Smooth muscle cell (in vitro differentiated cells): ENCODE results near the gene SCN1A. TPM values are rescaled to one million over a fixed set of nuclear protein-coding genes. Genes with fewer than 3 reads are reported as not detected.

ENCODE experiments used
- DNase-seq: peaks from one replicate; lab custom pipeline; 2025; ENCODE audit not compliant: unreplicated experiment; lab: John Stamatoyannopoulos, UW
- H2AFZ ChIP-seq: fragments of 200-600 bp; sonication (generic); 2 replicates; pipeline ENCODE4 v1.6.0; 2016; ENCODE audit warnings: antibody characterized with exemption, low read depth, mild to moderate bottlenecking
- H3F3A ChIP-seq: fragments of 200-600 bp; sonication (generic); 2 replicates; pipeline ENCODE4 v1.6.0; 2017; ENCODE audit warnings: antibody characterized with exemption, low read depth
- H3K27ac ChIP-seq: fragments of 200-600 bp; sonication (generic); 2 replicates; pipeline ENCODE4 v1.5.1; 2016; ENCODE audit warnings: low read depth, mild to moderate bottlenecking
- H3K27me3 ChIP-seq: fragments of 200-600 bp; sonication (generic); 2 replicates; pipeline ENCODE4 v1.6.1; 2016; ENCODE audit warnings: low read depth, mild to moderate bottlenecking
- H3K36me3 ChIP-seq: fragments of 200-600 bp; sonication (generic); 2 replicates; pipeline ENCODE4 v1.5.1; 2016; ENCODE audit warnings: low read depth
- H3K4me1 ChIP-seq: fragments of 200-600 bp; sonication (generic); 2 replicates; pipeline ENCODE4 v1.5.1; 2016; ENCODE audit warnings: low read depth
- H3K4me2 ChIP-seq: fragments of 200-600 bp; sonication (generic); 2 replicates; pipeline ENCODE4 v1.6.0; 2016; ENCODE audit warnings: mild to moderate bottlenecking
- H3K4me3 ChIP-seq: fragments of 200-600 bp; sonication (generic); 2 replicates; pipeline ENCODE4 v1.5.1; 2016; ENCODE audit warnings: mild to moderate bottlenecking
- H3K79me2 ChIP-seq: fragments of 200-600 bp; sonication (generic); 2 replicates; pipeline ENCODE4 v1.6.0; 2016; ENCODE audit warnings: low read depth, mild to moderate bottlenecking
- H3K9ac ChIP-seq: fragments of 200-600 bp; sonication (generic); 2 replicates; pipeline ENCODE4 v1.6.0; 2016; ENCODE audit warnings: low read depth
- H3K9me3 ChIP-seq: fragments of 200-600 bp; sonication (generic); replicated peaks from 2 replicates; pipeline ENCODE4 v1.5.1; 2016; ENCODE audit warnings: low read depth
- H4K20me1 ChIP-seq: fragments of 200-600 bp; sonication (generic); 2 replicates; pipeline ENCODE4 v1.6.0; 2016; ENCODE audit warnings: low read depth
- WGBS: methylation state at CpG from one replicate; pipeline ENCODE4 v1.1.7; 2016; ENCODE audit warnings: low lambda C conversion rate; 5-methylcytosine and 5-hydroxymethylcytosine counted together
- polyA plus RNA-seq: library from polyadenylated mRNA; unstranded; fragments of >200 nt; fragmentation: Nextera tagmentation; extraction: Ambion mirVana; gene quantifications from 2 replicates; pipeline ENCODE4 v1.2.1, GENCODE V29; 2016
- total RNA-seq: library from RNA; depleted of rRNA; stranded (reverse); fragments of >200 nt; gene quantifications from 2 replicates; pipeline ENCODE4 v1.2.3, GENCODE V29; 2014
- TF ChIP-seq, protein P1 (sequence below): fragments of 200-600 bp; sonication (generic); IDR thresholded peaks from 2 replicates; pipeline ENCODE4 v1.5.1; 2017; ENCODE audit warnings: borderline replicate concordance, mild to moderate bottlenecking, antibody characterized with exemption; ENCODE audit not compliant: insufficient read depth, poor library complexity, severe bottlenecking

Gene SCN1A
- total and polyA plus RNA-seq, 2 experiments from 2014 or later, result not detected

DNA sequence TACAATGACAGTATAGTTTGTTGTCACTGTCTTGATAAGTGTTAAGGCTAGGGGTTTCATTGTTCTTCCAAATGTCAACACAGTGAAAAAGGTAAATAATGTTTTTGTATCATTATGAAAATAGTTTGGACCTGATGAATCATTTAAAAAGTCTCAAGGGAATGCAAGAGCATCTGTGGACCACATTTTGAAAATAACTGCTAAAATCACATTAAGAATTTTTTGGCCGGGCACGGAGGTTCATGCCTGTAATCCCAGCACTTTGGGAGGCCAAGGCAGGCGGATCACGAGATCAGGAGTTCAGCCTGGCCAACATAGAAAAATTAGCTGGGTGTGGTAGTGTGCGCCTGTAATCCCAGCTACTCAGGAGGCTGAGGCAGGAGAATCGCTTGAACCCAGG lies 10.3 kb downstream of the SCN1A start:
- Histone ChIP-seq H3K9ac (no peak overlapping the region), H3K27ac (no peak overlapping the region), H2AFZ (no peak overlapping the region), H3K4me3 (no peak overlapping the region), H3K9me3 (no peaks in the 10 kb centered on the region), H3K36me3 (no peaks in the 10 kb centered on the region), H3K4me1 (no peaks in the 10 kb centered on the region), H3F3A (no peaks in the 10 kb centered on the region), H3K79me2 (no peaks in the 10 kb centered on the region), H4K20me1 (no peaks in the 10 kb centered on the region), H3K27me3 (no peaks in the 10 kb centered on the region), H3K4me2 (no peak overlapping the region)
- TF ChIP-seq, protein P1, sequence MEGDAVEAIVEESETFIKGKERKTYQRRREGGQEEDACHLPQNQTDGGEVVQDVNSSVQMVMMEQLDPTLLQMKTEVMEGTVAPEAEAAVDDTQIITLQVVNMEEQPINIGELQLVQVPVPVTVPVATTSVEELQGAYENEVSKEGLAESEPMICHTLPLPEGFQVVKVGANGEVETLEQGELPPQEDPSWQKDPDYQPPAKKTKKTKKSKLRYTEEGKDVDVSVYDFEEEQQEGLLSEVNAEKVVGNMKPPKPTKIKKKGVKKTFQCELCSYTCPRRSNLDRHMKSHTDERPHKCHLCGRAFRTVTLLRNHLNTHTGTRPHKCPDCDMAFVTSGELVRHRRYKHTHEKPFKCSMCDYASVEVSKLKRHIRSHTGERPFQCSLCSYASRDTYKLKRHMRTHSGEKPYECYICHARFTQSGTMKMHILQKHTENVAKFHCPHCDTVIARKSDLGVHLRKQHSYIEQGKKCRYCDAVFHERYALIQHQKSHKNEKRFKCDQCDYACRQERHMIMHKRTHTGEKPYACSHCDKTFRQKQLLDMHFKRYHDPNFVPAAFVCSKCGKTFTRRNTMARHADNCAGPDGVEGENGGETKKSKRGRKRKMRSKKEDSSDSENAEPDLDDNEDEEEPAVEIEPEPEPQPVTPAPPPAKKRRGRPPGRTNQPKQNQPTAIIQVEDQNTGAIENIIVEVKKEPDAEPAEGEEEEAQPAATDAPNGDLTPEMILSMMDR, result no peak
- WGBS, result 90% methylated on average over 6 of the region's 6 CpGs
- DNase-seq, result no peak

- H3F3A ChIP-seq, result no peaks in the 10 kb centered on the region
- no peak overlapping the region for H3K4me2 ChIP-seq
- DNase-seq, result no peak
- 83% methylated on average over 4 of the region's 4 CpGs for WGBS
- H3K4me1 ChIP-seq, result no peaks in the 10 kb centered on the region
- no peaks in the 10 kb centered on the region for H3K9me3 ChIP-seq
- H3K9ac ChIP-seq, result no peak overlapping the region
- no peak overlapping the region for H3K4me3 ChIP-seq
- no peak overlapping the region for H3K27ac ChIP-seq
- TF ChIP-seq, protein P1, result no peak
- H3K27me3 ChIP-seq, result no peaks in the 10 kb centered on the region
- H3K36me3 ChIP-seq, result no peaks in the 10 kb centered on the region
- no peaks in the 10 kb centered on the region for H4K20me1 ChIP-seq
- H3K79me2 ChIP-seq, result no peaks in the 10 kb centered on the region
- no peak overlapping the region for H2AFZ ChIP-seq
These were observed 12.2 kb downstream of the SCN1A start for GRCh38 chr2:166115589-166115988.

DNA sequence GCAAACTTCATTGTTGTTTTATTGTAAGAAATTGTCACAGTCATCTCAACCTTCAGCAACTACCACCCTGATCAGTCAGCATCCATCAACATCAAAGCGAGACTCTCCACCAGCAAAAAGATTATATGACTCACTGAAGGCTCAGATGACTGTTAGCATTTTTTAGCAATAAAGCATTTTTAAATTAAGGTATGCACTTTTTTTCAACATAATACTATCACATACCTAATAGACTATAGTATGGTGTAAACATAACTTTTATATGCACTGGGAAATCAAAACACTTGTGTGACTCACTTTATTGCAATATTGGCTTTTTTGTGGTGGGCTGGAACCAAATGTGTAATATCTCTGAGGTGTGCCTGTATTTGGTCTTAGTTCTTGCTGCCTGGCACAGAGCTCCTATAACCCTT lies 15.6 kb downstream of the SCN1A start:
- Histone ChIP-seq H4K20me1 (no peaks in the 10 kb centered on the region), H3K36me3 (no peaks in the 10 kb centered on the region), H3K9me3 (no peaks in the 10 kb centered on the region), H3F3A (no peaks in the 10 kb centered on the region), H3K79me2 (no peaks in the 10 kb centered on the region), H2AFZ (no peak overlapping the region), H3K27me3 (no peaks in the 10 kb centered on the region), H3K4me3 (no peak overlapping the region), H3K27ac (no peak overlapping the region), H3K9ac (no peak overlapping the region), H3K4me2 (no peak overlapping the region), H3K4me1 (no peaks in the 10 kb centered on the region)
- WGBS, result 76% methylated on average over 1 of the region's 1 CpG
- no peak for DNase-seq
- TF ChIP-seq, protein P1, result no peak

- TF ChIP-seq, protein P1, result peak; percentile 26
- WGBS, result 55% methylated on average over 7 of the region's 7 CpGs
- H2AFZ ChIP-seq, result no peak overlapping the region
These were observed 21.3 kb downstream of the SCN1A start for GRCh38 chr2:166106431-166107015.

More at GRCh38 chr2:166106431-166107015, 21.3 kb downstream of the SCN1A start:
- H3K9ac ChIP-seq, result no peak overlapping the region
- H3K27ac ChIP-seq, result no peak overlapping the region
- no peaks in the 10 kb centered on the region for H3K9me3 ChIP-seq
- H3K4me2 ChIP-seq, result no peak overlapping the region
- no peaks in the 10 kb centered on the region for H3K79me2 ChIP-seq
- no peaks in the 10 kb centered on the region for H3K27me3 ChIP-seq
- no peaks in the 10 kb centered on the region for H3K4me1 ChIP-seq
- H3K36me3 ChIP-seq, result no peaks in the 10 kb centered on the region
- no peaks in the 10 kb centered on the region for H3F3A ChIP-seq
- DNase-seq, result no peak
- no peaks in the 10 kb centered on the region for H4K20me1 ChIP-seq
- H3K4me3 ChIP-seq, result no peak overlapping the region
